Keratinocyte (primary cell): ENCODE measurements around the gene POR.

ENCODE experiments used
- CTCF ChIP-seq, 3 experiments: IDR thresholded peaks in 1 of 3; conservative IDR thresholded peaks in 1 of 3; optimal IDR thresholded peaks in 1 of 3; 2 replicates in 2 of 3; 3 replicates in 1 of 3; pipeline versions ENCODE3 to v1.5.1; 2011; ENCODE audit warnings: low read length in 3 of 3, mild to moderate bottlenecking in 3 of 3, moderate library complexity in 2 of 3, control low read depth in 1 of 3, inconsistent platforms in 1 of 3; ENCODE audit not compliant: insufficient read depth in 2 of 3; ENCODE audit errors: extremely low read depth in 1 of 3
- EZH2 ChIP-seq: IDR thresholded peaks from one replicate; pipeline ENCODE4 v1.6.1; 2012; ENCODE audit warnings: inconsistent platforms, mild to moderate bottlenecking, low read length, moderate library complexity

GRCh38 chr7:75963381-75963995 lies 48.5 kb downstream of the POR start:
- no peak for TF ChIP-seq CTCF (optimal IDR thresholded peaks at IDR 0.05 in 1 of 3, IDR thresholded peaks at IDR 0.05 in 1 of 3, conservative IDR thresholded peaks at IDR 0.05 in 1 of 3; ENCODE audit: extremely low read depth in 1 of 3, insufficient read depth in 2 of 3, low read length in 3 of 3)
- TF ChIP-seq EZH2 = no peak
